Common myeloid progenitor, CD34-positive (primary cell): ENCODE results near the gene PPP2R2B.

Experiments used
- CTCF ChIA-PET: fragments of 350-600 bp; sonication (Branson Sonifier 250); formaldehyde crosslinking; loops from one replicate; lab custom pipeline; 2021; ENCODE audit warnings: antibody characterized with exemption; lab: Charles Lee
- POLR2A ChIA-PET: fragments of 350-600 bp; sonication (Branson Sonifier 250); formaldehyde crosslinking; loops from one replicate; lab custom pipeline; 2021; ENCODE audit warnings: antibody characterized with exemption; lab: Charles Lee
- DNase-seq, 3 donors: peaks; one replicate each; pipeline versions ENCODE4 v3.0.0 to v3.0.0-alpha.2; 2013
- H3K27ac ChIP-seq, 2 experiments: 1 replicate in 1 of 2; 2 replicates in 1 of 2; pipeline ENCODE4 v1.7.0; 2013; ENCODE audit warnings: inconsistent platforms in 2 of 2, low read length in 2 of 2, mild to moderate bottlenecking in 2 of 2, low read depth in 1 of 2, moderate library complexity in 1 of 2; ENCODE audit not compliant: severe bottlenecking in 2 of 2, insufficient read depth in 1 of 2, poor library complexity in 1 of 2
- H3K27me3 ChIP-seq, 5 experiments: replicated peaks in 2 of 5; 1 replicate in 3 of 5; 2 replicates in 2 of 5; pipeline versions ENCODE4 v1.6.1 to v1.7.0; 2013; ENCODE audit warnings: low read length in 4 of 5, mild to moderate bottlenecking in 2 of 5, moderate library complexity in 2 of 5, inconsistent platforms in 1 of 5; ENCODE audit not compliant: insufficient read depth in 5 of 5, control insufficient read depth in 4 of 5
- H3K36me3 ChIP-seq, 4 experiments: 1 replicate in 2 of 4; 2 replicates in 2 of 4; pipeline versions ENCODE4 v1.6.1 to v1.7.0; 2013; ENCODE audit warnings: low read length in 3 of 4, control low read depth in 1 of 4, mild to moderate bottlenecking in 1 of 4; ENCODE audit not compliant: control insufficient read depth in 4 of 4, insufficient read depth in 4 of 4
- H3K4me1 ChIP-seq, 4 experiments: 1 replicate in 3 of 4; 2 replicates in 1 of 4; pipeline versions ENCODE4 v1.6.1 to v1.7.1; 2013; ENCODE audit warnings: low read length in 3 of 4, mild to moderate bottlenecking in 3 of 4, control low read depth in 1 of 4, inconsistent platforms in 1 of 4, moderate library complexity in 1 of 4; ENCODE audit not compliant: control insufficient read depth in 4 of 4, insufficient read depth in 4 of 4; ENCODE audit errors: control extremely low read depth in 1 of 4
- H3K4me3 ChIP-seq, 7 experiments: 1 replicate in 4 of 7; 2 replicates in 3 of 7; pipeline versions ENCODE4 v1.5.1 to v1.7.0; 2013; ENCODE audit warnings: mild to moderate bottlenecking in 7 of 7, low read length in 6 of 7, moderate library complexity in 6 of 7, inconsistent platforms in 2 of 7, low read depth in 2 of 7, control low read depth in 1 of 7; ENCODE audit not compliant: insufficient read depth in 4 of 7, control insufficient read depth in 1 of 7; ENCODE audit errors: extremely low read depth in 1 of 7
- H3K9me3 ChIP-seq, 5 experiments: 1 replicate in 4 of 5; 2 replicates in 1 of 5; pipeline versions ENCODE4 v1.6.1 to v1.7.1; 2013; ENCODE audit warnings: low read length in 4 of 5, mild to moderate bottlenecking in 2 of 5, inconsistent platforms in 1 of 5, low read depth in 1 of 5, moderate library complexity in 1 of 5; ENCODE audit not compliant: control insufficient read depth in 4 of 5, insufficient read depth in 2 of 5; ENCODE audit errors: control extremely low read depth in 1 of 5
- WGBS: methylation state at CpG from one replicate; pipeline ENCODE4 v1.1.5; 2013; ENCODE audit not compliant: insufficient coverage; 5-methylcytosine and 5-hydroxymethylcytosine counted together

Gene PPP2R2B

GRCh38 chr5:146580237-146580636, 298.3 kb downstream of the PPP2R2B start:
- Histone ChIP-seq H3K27me3 (peaks cover 0 to 2% (median 0%) of the 10 kb centered on the region in 5 experiments), H3K9me3 (peaks cover 0 to 7% (median 4%) of the 10 kb centered on the region in 5 experiments), H3K4me3 (no peak overlapping the region), H3K4me1 (no peaks in the 10 kb centered on the region), H3K27ac (no peak overlapping the region), H3K36me3 (no peaks in the 10 kb centered on the region)
- POLR2A ChIA-PET = interaction anchor here (0.7 kb wide), 1 partner anchor 380 kb away, joined by 6 read pairs; no protein-coding TSS in a partner anchor
- CTCF ChIA-PET = interaction anchor here (0.7 kb wide), 1 partner anchor 540 kb away, joined by 3 read pairs; no protein-coding TSS in a partner anchor
- peak in 1 of 3 donors; percentile 7 for DNase-seq
- no CpG with 5 or more reads among the region's 3 CpGs for WGBS

DNA sequence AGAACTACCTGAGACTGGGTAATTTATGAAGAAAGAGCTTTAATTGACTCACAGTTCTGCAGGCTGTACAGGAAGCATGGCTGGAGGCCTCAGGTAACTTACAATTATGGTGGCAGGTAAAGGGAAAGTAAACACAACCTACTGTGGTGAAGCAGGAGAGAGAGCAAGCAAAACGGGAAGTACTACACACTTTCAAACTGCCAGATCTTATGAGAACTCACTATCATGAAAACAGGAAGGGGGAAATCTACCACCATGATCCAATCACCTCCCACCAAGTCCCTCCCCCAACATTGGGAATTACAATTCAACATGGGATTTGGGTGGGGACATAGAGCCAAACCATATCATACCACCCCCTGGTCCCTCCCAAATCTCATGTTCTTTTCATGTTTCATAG, 303.8 kb downstream of the PPP2R2B start:
- WGBS = no CpG with 5 or more reads among the region's 1 CpG
- peak in 2 of 3 donors; percentile 31 to 52 for DNase-seq
- POLR2A ChIA-PET = no interaction called here

DNA sequence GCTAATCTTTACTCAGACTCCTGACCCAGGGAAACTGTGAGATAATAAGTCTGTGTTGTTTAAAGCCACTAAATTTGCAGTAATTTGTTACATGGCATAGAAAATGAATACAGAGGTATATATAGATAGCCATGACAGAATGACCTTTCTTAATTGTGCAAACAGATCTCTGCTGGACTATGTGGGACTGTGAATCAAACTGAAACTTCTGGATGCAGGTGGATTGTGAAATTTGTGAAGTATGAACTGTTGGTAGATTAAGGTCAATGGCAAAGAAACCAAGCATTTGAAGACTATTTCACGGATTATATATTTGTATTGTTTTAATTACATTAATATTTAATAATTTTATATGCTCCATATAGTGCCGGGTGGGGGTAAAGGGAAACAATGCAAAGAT, 310.4 kb downstream of the PPP2R2B start:
- no peaks in the 10 kb centered on the region for H3K27me3 ChIP-seq
- H3K36me3 ChIP-seq = no peaks in the 10 kb centered on the region
- no peak for DNase-seq
- CTCF ChIA-PET = interaction anchor here (3.7 kb wide), 1 partner anchor 398 kb away, joined by 18 read pairs; no protein-coding TSS in a partner anchor
- POLR2A ChIA-PET = no interaction called here
- no peaks in the 10 kb centered on the region for H3K9me3 ChIP-seq
- no CpG with 5 or more reads among the region's 2 CpGs for WGBS
- H3K27ac ChIP-seq = no peak overlapping the region
- no peaks in the 10 kb centered on the region for H3K4me1 ChIP-seq
- H3K4me3 ChIP-seq = no peak overlapping the region

More for the DNA sequence above, 303.8 kb downstream of the PPP2R2B start:
- CTCF ChIA-PET = no interaction called here
- Histone ChIP-seq H3K4me3 (no peak overlapping the region), H3K27me3 (peaks cover 0 to 2% (median 0%) of the 10 kb centered on the region in 5 experiments), H3K36me3 (no peaks in the 10 kb centered on the region), H3K4me1 (no peaks in the 10 kb centered on the region), H3K9me3 (peaks cover 0 to 10% (median 4%) of the 10 kb centered on the region in 5 experiments), H3K27ac (no peak overlapping the region)

GRCh38 chr5:146565764-146566367, 312.7 kb downstream of the PPP2R2B start:
- Histone ChIP-seq H3K36me3 (no peaks in the 10 kb centered on the region), H3K27me3 (peaks cover 0 to 1% (median 0%) of the 10 kb centered on the region in 5 experiments), H3K27ac (no peak overlapping the region), H3K4me1 (no peaks in the 10 kb centered on the region), H3K4me3 (peak overlapping the region in 1 of 7 experiments; percentile 17), H3K9me3 (no peaks in the 10 kb centered on the region)
- ChIA-PET POLR2A (no interaction called here), CTCF (interaction anchor here (0.9 to 3.7 kb wide), 6 partner anchors 24 to 401 kb away, joined by 3 to 18 read pairs (median 4); no protein-coding TSS in a partner anchor)
- WGBS = 53% methylated on average over 3 of the region's 7 CpGs
- DNase-seq = peak; percentile 53 to 78 (median 76)

- whole genome bisulfite sequencing = 93% methylated on average over 2 of the region's 2 CpGs
- no peaks in the 10 kb centered on the region for H3K4me1 ChIP-seq
- H3K27me3 ChIP-seq = peaks cover 0 to 1% (median 0%) of the 10 kb centered on the region in 5 experiments
- H3K36me3 ChIP-seq = no peaks in the 10 kb centered on the region
- no peak overlapping the region for H3K27ac ChIP-seq
- H3K9me3 ChIP-seq = no peaks in the 10 kb centered on the region
- POLR2A ChIA-PET = no interaction called here
- H3K4me3 ChIP-seq = no peak overlapping the region
- CTCF ChIA-PET = interaction anchor here (1.1 to 1.5 kb wide), 4 partner anchors 11 to 405 kb away, joined by 3 to 6 read pairs (median 4); no protein-coding TSS in a partner anchor
- no peak for DNase-seq
Measured at GRCh38 chr5:146564007-146564762, 314.4 kb downstream of the PPP2R2B start.

DNA sequence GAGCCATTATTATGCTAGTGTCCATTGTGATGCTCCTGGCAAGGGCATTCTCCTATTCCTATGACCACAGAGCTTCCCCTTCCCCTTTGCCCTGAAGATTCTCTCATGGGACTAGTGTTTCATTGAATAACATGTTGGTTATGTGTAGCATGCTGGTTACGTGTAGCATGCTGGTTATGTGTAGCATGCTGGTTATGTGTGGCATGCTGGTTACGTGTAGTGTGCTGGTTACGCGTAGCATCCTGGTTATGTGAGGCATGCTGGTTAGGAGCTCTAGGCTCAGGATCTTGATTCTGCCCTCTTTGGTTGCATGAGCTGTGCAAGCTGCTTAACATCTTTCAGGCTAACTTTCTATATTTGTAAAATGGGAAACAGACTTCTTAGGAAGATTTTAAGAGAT, 316.1 kb downstream of the PPP2R2B start:
- CTCF ChIA-PET = interaction anchor here (0.7 to 1.2 kb wide), 2 partner anchors 32 to 404 kb away, joined by 3 to 4 read pairs; no protein-coding TSS in a partner anchor

More for the DNA sequence above, 316.1 kb downstream of the PPP2R2B start:
- WGBS = 96% methylated on average over 4 of the region's 4 CpGs
- POLR2A ChIA-PET = no interaction called here
- no peak for DNase-seq
- Histone ChIP-seq H3K4me3 (no peak overlapping the region), H3K4me1 (no peaks in the 10 kb centered on the region), H3K9me3 (no peaks in the 10 kb centered on the region), H3K36me3 (no peaks in the 10 kb centered on the region), H3K27ac (no peak overlapping the region), H3K27me3 (peaks cover 0 to 1% (median 0%) of the 10 kb centered on the region in 5 experiments)
